AG09309 (cell line): ENCODE results near the gene RGS5.

Experiments
- DNase-seq: peaks from one replicate; pipeline ENCODE4 v3.0.0-alpha.2; 2010; ENCODE audit warnings: low read depth
- H3K4me3 ChIP-seq: 2 replicates; pipeline ENCODE4 v1.5.1; 2011; ENCODE audit warnings: mild to moderate bottlenecking, low read depth, low read length, moderate library complexity; ENCODE audit not compliant: control insufficient read depth
- TF ChIP-seq, protein P1 (sequence below): IDR thresholded peaks from 2 replicates; pipeline ENCODE4 v1.5.1; 2011; ENCODE audit warnings: mild to moderate bottlenecking, low read depth, low read length, inconsistent platforms; ENCODE audit not compliant: insufficient read depth, control insufficient read depth; ENCODE audit errors: missing control alignments

RGS5 gene

GRCh38 chr1:163141556-163141955 lies 61.2 kb downstream of the RGS5 start:
- DNase-seq: no peak
- H3K4me3 ChIP-seq: no peak overlapping the region
- TF ChIP-seq, protein P1, sequence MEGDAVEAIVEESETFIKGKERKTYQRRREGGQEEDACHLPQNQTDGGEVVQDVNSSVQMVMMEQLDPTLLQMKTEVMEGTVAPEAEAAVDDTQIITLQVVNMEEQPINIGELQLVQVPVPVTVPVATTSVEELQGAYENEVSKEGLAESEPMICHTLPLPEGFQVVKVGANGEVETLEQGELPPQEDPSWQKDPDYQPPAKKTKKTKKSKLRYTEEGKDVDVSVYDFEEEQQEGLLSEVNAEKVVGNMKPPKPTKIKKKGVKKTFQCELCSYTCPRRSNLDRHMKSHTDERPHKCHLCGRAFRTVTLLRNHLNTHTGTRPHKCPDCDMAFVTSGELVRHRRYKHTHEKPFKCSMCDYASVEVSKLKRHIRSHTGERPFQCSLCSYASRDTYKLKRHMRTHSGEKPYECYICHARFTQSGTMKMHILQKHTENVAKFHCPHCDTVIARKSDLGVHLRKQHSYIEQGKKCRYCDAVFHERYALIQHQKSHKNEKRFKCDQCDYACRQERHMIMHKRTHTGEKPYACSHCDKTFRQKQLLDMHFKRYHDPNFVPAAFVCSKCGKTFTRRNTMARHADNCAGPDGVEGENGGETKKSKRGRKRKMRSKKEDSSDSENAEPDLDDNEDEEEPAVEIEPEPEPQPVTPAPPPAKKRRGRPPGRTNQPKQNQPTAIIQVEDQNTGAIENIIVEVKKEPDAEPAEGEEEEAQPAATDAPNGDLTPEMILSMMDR: no peak

- no peak for DNase-seq
- no peak overlapping the region for H3K4me3 ChIP-seq
- TF ChIP-seq, protein P1: no peak
These were observed 65.0 kb downstream of the RGS5 start for GRCh38 chr1:163137556-163138265.

GRCh38 chr1:163131981-163132380 lies 70.7 kb downstream of the RGS5 start:
- no peak overlapping the region for H3K4me3 ChIP-seq
- TF ChIP-seq, protein P1: no peak
- no peak for DNase-seq

GRCh38 chr1:163130225-163130856 lies 72.4 kb downstream of the RGS5 start:
- no peak for DNase-seq
- no peak overlapping the region for H3K4me3 ChIP-seq
- TF ChIP-seq, protein P1: no peak

GRCh38 chr1:163128282-163128681 lies 74.4 kb downstream of the RGS5 start:
- H3K4me3 ChIP-seq: no peak overlapping the region
- no peak for DNase-seq
- TF ChIP-seq, protein P1: no peak

DNA sequence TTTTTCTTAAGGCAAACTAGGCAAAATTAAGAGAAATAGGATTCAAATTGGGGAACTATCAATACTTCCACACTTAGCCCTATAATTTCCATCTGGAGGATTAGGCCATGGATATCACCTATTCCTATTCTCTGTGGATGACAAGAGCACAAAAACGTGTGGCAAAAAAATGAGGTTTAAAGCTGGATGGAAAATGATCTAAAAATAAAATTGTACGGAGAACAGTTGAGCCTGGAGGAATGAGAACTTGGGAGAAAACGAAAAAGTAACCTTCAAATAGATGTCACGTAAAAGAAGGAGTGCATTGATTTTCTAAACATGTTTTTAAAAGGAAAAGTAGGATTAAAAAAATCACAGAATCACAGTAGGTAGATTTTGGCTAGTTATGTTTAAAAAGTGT lies 77.9 kb downstream of the RGS5 start:
- no peak for DNase-seq
- H3K4me3 ChIP-seq: no peak overlapping the region
- TF ChIP-seq, protein P1: no peak

- DNase-seq: no peak
- TF ChIP-seq, protein P1: no peak
- no peak overlapping the region for H3K4me3 ChIP-seq
These were observed 82.3 kb downstream of the RGS5 start for GRCh38 chr1:163120372-163120771.
